Measurements from ENCODE around the gene EEF1AKMT3. TPM values are rescaled to one million over a fixed set of nuclear protein-coding genes. Genes with fewer than 3 reads are reported as not detected.

EEF1AKMT3 gene
- total and polyA plus RNA-seq, 2 experiments from 2014 or later: 1.3 to 5.3 TPM

- Histone ChIP-seq H3K4me1 (ENCODE audit: insufficient read depth) (no peaks in the 10 kb centered on the region), H3K9me2 (ENCODE audit: insufficient read depth) (no peaks in the 10 kb centered on the region), H3K4me2 (no peak overlapping the region), H2AFZ (no peak overlapping the region), H4K20me1 (replicated peaks; ENCODE audit: insufficient read depth) (peaks cover 18% of the 10 kb centered on the region), H3K4me3 (no peak overlapping the region), H3K79me2 (replicated peaks; ENCODE audit: insufficient read depth) (peaks cover 28% of the 10 kb centered on the region), H3K27ac (ENCODE audit: low read depth) (no peak overlapping the region), H3F3A (replicated peaks; ENCODE audit: low read depth) (no peaks in the 10 kb centered on the region), H3K36me3 (ENCODE audit: insufficient read depth) (peaks cover 40% of the 10 kb centered on the region), H3K27me3 (ENCODE audit: insufficient read depth) (no peaks in the 10 kb centered on the region)
- no peak for DNase-seq (ENCODE audit: low spot score)
- TF ChIP-seq, protein P1, sequence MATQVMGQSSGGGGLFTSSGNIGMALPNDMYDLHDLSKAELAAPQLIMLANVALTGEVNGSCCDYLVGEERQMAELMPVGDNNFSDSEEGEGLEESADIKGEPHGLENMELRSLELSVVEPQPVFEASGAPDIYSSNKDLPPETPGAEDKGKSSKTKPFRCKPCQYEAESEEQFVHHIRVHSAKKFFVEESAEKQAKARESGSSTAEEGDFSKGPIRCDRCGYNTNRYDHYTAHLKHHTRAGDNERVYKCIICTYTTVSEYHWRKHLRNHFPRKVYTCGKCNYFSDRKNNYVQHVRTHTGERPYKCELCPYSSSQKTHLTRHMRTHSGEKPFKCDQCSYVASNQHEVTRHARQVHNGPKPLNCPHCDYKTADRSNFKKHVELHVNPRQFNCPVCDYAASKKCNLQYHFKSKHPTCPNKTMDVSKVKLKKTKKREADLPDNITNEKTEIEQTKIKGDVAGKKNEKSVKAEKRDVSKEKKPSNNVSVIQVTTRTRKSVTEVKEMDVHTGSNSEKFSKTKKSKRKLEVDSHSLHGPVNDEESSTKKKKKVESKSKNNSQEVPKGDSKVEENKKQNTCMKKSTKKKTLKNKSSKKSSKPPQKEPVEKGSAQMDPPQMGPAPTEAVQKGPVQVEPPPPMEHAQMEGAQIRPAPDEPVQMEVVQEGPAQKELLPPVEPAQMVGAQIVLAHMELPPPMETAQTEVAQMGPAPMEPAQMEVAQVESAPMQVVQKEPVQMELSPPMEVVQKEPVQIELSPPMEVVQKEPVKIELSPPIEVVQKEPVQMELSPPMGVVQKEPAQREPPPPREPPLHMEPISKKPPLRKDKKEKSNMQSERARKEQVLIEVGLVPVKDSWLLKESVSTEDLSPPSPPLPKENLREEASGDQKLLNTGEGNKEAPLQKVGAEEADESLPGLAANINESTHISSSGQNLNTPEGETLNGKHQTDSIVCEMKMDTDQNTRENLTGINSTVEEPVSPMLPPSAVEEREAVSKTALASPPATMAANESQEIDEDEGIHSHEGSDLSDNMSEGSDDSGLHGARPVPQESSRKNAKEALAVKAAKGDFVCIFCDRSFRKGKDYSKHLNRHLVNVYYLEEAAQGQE (IDR thresholded peaks at IDR 0.05; ENCODE audit: unreplicated experiment): no peak
- TF ChIP-seq JUNB (IDR thresholded peaks at IDR 0.05; ENCODE audit: unreplicated experiment) (no peak), CREB1 (CRISPR knock-in tag; IDR thresholded peaks at IDR 0.05; ENCODE audit: low read depth) (no peak), NANOG (IDR thresholded peaks at IDR 0.05; ENCODE audit: borderline replicate concordance) (no peak), STAT1 (IDR thresholded peaks at IDR 0.05; ENCODE audit: unreplicated experiment) (no peak), ZNF331 (CRISPR knock-in tag; IDR thresholded peaks at IDR 0.05; ENCODE audit: low read depth) (no peak), EZH2 (IDR thresholded peaks at IDR 0.05; ENCODE audit: low read depth, unreplicated experiment) (no peak), EZH2phosphoT487 (IDR thresholded peaks at IDR 0.05; ENCODE audit: unreplicated experiment) (no peak), POLR2AphosphoS5 (IDR thresholded peaks at IDR 0.05; ENCODE audit: low read depth) (no peak), ZNF114 (CRISPR knock-in tag; IDR thresholded peaks at IDR 0.05) (no peak)
- TF ChIP-seq, protein P2, sequence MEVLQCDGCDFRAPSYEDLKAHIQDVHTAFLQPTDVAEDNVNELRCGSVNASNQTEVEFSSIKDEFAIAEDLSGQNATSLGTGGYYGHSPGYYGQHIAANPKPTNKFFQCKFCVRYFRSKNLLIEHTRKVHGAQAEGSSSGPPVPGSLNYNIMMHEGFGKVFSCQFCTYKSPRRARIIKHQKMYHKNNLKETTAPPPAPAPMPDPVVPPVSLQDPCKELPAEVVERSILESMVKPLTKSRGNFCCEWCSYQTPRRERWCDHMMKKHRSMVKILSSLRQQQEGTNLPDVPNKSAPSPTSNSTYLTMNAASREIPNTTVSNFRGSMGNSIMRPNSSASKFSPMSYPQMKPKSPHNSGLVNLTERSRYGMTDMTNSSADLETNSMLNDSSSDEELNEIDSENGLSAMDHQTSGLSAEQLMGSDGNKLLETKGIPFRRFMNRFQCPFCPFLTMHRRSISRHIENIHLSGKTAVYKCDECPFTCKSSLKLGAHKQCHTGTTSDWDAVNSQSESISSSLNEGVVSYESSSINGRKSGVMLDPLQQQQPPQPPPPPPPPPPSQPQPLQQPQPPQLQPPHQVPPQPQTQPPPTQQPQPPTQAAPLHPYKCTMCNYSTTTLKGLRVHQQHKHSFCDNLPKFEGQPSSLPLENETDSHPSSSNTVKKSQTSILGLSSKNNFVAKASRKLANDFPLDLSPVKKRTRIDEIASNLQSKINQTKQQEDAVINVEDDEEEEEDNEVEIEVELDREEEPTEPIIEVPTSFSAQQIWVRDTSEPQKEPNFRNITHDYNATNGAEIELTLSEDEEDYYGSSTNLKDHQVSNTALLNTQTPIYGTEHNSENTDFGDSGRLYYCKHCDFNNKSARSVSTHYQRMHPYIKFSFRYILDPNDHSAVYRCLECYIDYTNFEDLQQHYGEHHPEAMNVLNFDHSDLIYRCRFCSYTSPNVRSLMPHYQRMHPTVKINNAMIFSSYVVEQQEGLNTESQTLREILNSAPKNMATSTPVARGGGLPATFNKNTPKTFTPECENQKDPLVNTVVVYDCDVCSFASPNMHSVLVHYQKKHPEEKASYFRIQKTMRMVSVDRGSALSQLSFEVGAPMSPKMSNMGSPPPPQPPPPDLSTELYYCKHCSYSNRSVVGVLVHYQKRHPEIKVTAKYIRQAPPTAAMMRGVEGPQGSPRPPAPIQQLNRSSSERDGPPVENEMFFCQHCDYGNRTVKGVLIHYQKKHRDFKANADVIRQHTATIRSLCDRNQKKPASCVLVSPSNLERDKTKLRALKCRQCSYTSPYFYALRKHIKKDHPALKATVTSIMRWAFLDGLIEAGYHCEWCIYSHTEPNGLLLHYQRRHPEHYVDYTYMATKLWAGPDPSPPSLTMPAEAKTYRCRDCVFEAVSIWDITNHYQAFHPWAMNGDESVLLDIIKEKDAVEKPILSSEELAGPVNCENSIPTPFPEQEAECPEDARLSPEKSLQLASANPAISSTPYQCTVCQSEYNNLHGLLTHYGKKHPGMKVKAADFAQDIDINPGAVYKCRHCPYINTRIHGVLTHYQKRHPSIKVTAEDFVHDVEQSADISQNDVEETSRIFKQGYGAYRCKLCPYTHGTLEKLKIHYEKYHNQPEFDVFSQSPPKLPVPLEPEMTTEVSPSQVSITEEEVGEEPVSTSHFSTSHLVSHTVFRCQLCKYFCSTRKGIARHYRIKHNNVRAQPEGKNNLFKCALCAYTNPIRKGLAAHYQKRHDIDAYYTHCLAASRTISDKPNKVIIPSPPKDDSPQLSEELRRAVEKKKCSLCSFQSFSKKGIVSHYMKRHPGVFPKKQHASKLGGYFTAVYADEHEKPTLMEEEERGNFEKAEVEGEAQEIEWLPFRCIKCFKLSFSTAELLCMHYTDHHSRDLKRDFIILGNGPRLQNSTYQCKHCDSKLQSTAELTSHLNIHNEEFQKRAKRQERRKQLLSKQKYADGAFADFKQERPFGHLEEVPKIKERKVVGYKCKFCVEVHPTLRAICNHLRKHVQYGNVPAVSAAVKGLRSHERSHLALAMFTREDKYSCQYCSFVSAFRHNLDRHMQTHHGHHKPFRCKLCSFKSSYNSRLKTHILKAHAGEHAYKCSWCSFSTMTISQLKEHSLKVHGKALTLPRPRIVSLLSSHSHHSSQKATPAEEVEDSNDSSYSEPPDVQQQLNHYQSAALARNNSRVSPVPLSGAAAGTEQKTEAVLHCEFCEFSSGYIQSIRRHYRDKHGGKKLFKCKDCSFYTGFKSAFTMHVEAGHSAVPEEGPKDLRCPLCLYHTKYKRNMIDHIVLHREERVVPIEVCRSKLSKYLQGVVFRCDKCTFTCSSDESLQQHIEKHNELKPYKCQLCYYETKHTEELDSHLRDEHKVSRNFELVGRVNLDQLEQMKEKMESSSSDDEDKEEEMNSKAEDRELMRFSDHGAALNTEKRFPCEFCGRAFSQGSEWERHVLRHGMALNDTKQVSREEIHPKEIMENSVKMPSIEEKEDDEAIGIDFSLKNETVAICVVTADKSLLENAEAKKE (CRISPR knock-in tag; IDR thresholded peaks at IDR 0.05): no peak
- TF ChIP-seq, protein P3, sequence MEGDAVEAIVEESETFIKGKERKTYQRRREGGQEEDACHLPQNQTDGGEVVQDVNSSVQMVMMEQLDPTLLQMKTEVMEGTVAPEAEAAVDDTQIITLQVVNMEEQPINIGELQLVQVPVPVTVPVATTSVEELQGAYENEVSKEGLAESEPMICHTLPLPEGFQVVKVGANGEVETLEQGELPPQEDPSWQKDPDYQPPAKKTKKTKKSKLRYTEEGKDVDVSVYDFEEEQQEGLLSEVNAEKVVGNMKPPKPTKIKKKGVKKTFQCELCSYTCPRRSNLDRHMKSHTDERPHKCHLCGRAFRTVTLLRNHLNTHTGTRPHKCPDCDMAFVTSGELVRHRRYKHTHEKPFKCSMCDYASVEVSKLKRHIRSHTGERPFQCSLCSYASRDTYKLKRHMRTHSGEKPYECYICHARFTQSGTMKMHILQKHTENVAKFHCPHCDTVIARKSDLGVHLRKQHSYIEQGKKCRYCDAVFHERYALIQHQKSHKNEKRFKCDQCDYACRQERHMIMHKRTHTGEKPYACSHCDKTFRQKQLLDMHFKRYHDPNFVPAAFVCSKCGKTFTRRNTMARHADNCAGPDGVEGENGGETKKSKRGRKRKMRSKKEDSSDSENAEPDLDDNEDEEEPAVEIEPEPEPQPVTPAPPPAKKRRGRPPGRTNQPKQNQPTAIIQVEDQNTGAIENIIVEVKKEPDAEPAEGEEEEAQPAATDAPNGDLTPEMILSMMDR (conservative IDR thresholded peaks at IDR 0.05; ENCODE audit: low read depth in 2 of 2): no peak
- Mint-ChIP-seq H3K27me3 (ENCODE audit: insufficient read depth, low read depth, poor library complexity) (peaks cover 6% of the 10 kb centered on the region), H3K4me1 (peaks cover 9% of the 10 kb centered on the region), H3K4me3 (no peak overlapping the region), H3K36me3 (ENCODE audit: low read depth) (peaks cover 78% of the 10 kb centered on the region), H3K27ac (no peak overlapping the region), H3K9me3 (no peaks in the 10 kb centered on the region)
- ATAC-seq: no peak
Observed at GRCh38 chr12:57826400-57826799, 54.0 kb downstream of the EEF1AKMT3 start.
